Glomerular visceral epithelial cell (primary cell): ENCODE results near the gene OR10A5.
"Not testable (repeated sequence)": the region's sequence is repeated elsewhere in the genome, so short reads cannot be mapped to it uniquely, and the experiment has no call there.

Experiments used
- DNase-seq: peaks from one replicate; pipeline ENCODE4 v3.0.0-alpha.2; 2016; ENCODE audit errors: extremely low spot score

Gene OR10A5

GRCh38 chr11:6875761-6876160 is 30.3 kb downstream of the OR10A5 start:
- DNase-seq: no peak

GRCh38 chr11:6876325-6876724 is 30.8 kb downstream of the OR10A5 start, which contains the start of gene OR10A4:
OR10A4 (plus strand) TSS chr11:6876625; CDS start chr11:6876648, 23 bp downstream.
- no peak for DNase-seq

GRCh38 chr11:6876914-6877313 is 31.4 kb downstream of the OR10A5 start:
- no peak for DNase-seq

- no peak for DNase-seq
These were observed 37.3 kb downstream of the OR10A5 start for GRCh38 chr11:6882751-6883150.

- DNase-seq: not testable (repeated sequence)
These were observed 42.2 kb downstream of the OR10A5 start for GRCh38 chr11:6887711-6888110.

GRCh38 chr11:6888830-6889229 is 43.3 kb downstream of the OR10A5 start:
- no peak for DNase-seq

GRCh38 chr11:6889835-6890234 is 44.4 kb downstream of the OR10A5 start:
- no peak for DNase-seq

GRCh38 chr11:6892400-6892799 is 46.9 kb downstream of the OR10A5 start, which contains the start of gene OR2D2:
OR2D2 (minus strand) TSS chr11:6892500; CDS start chr11:6892500, 0 bp downstream.
- DNase-seq: no peak

- DNase-seq: no peak
These were observed 48.6 kb downstream of the OR10A5 start for GRCh38 chr11:6894097-6894496.

- no peak for DNase-seq
These were observed 49.5 kb downstream of the OR10A5 start for GRCh38 chr11:6895010-6895409.
